ENCODE results near the gene CSF3. TPM values are rescaled to one million over a fixed set of nuclear protein-coding genes. Genes with fewer than 3 reads are reported as not detected.
"Not testable (repeated sequence)": the region's sequence is repeated elsewhere in the genome, so short reads cannot be mapped to it uniquely, and the experiment has no call there.

Gene CSF3
- total RNA-seq, 1 experiment from 2014 or later = 4.0 TPM

DNA sequence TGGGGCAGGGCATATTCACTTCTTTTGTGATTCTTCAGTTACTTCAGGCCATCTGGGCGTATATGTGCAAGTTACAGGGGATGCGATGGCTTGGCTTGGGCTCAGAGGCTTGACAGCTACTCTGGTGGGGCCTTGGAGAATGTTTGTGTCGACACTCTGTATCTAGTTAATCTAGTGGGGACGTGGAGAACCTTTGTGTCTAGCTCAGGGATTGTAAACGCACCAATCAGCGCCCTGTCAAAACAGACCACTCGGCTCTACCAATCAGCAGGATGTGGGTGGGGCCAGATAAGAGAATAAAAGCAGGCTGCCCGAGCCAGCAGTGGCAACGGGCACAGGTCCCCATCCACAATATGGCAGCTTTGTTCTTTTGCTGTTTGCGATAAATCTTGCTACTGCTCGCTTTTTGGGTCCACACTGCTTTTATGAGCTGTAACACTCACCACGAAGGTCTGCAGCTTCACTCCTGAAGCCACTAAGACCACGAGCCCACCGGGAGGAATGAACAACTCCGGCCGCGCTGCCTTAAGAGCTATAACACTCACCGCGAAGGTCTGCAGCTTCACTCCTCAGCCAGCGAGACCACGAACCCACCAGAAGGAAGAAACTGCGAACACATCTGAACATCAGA is 3.1 kb upstream of the CSF3 start:
- H3K36me3 ChIP-seq (ENCODE audit: low read depth, low read length); intact Hi-C loops (cut with micrococcal nuclease); H3K27ac ChIP-seq (ENCODE audit: low read length); H3K4me3 ChIP-seq (ENCODE audit: low read length); H3K4me2 ChIP-seq (ENCODE audit: low read length); H3F3A ChIP-seq (ENCODE audit: low read length, unreplicated experiment); H3K9me3 ChIP-seq (ENCODE audit: low read length); H3K9me2 ChIP-seq (replicated peaks; ENCODE audit: low read length); H3K9ac ChIP-seq (ENCODE audit: low read length); DNase-seq; H4K20me1 ChIP-seq (ENCODE audit: low read length); ATAC-seq; BruUV-seq (replicated peaks); H3K27me3 ChIP-seq (ENCODE audit: low read length); CTCF ChIA-PET; H2AFZ ChIP-seq (ENCODE audit: low read length); H3K79me2 ChIP-seq (ENCODE audit: low read length): not testable (repeated sequence)
- POLR2A ChIA-PET (ENCODE audit: unreplicated experiment) = interaction anchor here (0.6 kb wide), 1 partner anchor 1148 kb away, joined by 20 read pairs; no protein-coding TSS in a partner anchor
- H3K4me1 ChIP-seq (ENCODE audit: insufficient read depth, low read length) = peaks cover 19% of the 10 kb centered on the region

DNA sequence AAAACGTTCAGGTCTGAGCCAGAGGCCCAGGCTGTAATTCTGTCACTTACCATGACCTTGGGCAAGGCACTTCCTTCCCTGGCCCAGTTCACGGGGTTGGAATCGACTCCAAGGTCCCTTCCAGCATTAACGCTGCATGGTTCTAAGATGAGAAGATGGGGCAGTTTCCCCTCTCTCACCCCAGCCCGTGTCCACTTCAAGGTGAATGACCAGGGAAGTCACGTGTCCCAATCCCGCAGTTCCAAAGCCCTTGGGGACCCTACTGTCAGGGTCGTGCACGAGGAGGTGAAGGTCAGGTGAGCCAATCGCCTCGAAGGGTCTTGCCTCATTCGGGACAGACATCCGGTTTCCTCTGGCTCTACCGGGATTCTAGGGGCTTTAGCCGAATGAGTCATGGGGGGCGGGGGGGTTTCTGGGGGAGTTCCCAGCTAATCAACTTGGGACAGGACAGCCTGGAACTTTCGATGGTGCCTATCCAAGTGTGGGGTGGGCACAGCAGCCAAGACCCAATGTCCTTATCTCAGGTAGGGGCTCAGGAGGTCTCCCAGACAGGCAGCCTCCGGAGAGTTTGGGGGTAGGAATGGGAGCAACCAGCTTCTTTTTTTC is 762 bp upstream of the CSF3 start:
- intact Hi-C loops (cut with micrococcal nuclease) = no loop called here
- Histone ChIP-seq H3K27me3 (ENCODE audit: low read length) (no peaks in the 10 kb centered on the region), H3K4me3 (ENCODE audit: low read length) (no peak overlapping the region), H3K9me3 (ENCODE audit: low read length) (no peaks in the 10 kb centered on the region), H3K4me1 (ENCODE audit: insufficient read depth, low read length) (peaks cover 23% of the 10 kb centered on the region), H3K36me3 (ENCODE audit: low read depth, low read length) (no peaks in the 10 kb centered on the region), H3K9ac (ENCODE audit: low read length) (peak overlapping the region; percentile 14; the same call in 1 of the 2 replicates), H3F3A (ENCODE audit: low read length, unreplicated experiment) (no peaks in the 10 kb centered on the region), H3K4me2 (ENCODE audit: low read length) (no peak overlapping the region), H3K79me2 (ENCODE audit: low read length) (no peaks in the 10 kb centered on the region), H2AFZ (ENCODE audit: low read length) (no peak overlapping the region), H3K9me2 (replicated peaks; ENCODE audit: low read length) (no peaks in the 10 kb centered on the region), H3K27ac (ENCODE audit: low read length) (no peak overlapping the region), H4K20me1 (ENCODE audit: low read length) (no peaks in the 10 kb centered on the region)
- ChIA-PET CTCF (no interaction called here), POLR2A (ENCODE audit: unreplicated experiment) (interaction anchor here (0.5 kb wide), 1 partner anchor 177 kb away, joined by 4 read pairs; no protein-coding TSS in a partner anchor)
- ATAC-seq (no peak), DNase-seq (no peak)
- TF ChIP-seq EZH2 (IDR thresholded peaks at IDR 0.05; ENCODE audit: low read length, unreplicated experiment) (no peak), EZH2phosphoT487 (IDR thresholded peaks at IDR 0.05; ENCODE audit: borderline replicate concordance, low read length) (no peak)
- TF ChIP-seq, protein P1, sequence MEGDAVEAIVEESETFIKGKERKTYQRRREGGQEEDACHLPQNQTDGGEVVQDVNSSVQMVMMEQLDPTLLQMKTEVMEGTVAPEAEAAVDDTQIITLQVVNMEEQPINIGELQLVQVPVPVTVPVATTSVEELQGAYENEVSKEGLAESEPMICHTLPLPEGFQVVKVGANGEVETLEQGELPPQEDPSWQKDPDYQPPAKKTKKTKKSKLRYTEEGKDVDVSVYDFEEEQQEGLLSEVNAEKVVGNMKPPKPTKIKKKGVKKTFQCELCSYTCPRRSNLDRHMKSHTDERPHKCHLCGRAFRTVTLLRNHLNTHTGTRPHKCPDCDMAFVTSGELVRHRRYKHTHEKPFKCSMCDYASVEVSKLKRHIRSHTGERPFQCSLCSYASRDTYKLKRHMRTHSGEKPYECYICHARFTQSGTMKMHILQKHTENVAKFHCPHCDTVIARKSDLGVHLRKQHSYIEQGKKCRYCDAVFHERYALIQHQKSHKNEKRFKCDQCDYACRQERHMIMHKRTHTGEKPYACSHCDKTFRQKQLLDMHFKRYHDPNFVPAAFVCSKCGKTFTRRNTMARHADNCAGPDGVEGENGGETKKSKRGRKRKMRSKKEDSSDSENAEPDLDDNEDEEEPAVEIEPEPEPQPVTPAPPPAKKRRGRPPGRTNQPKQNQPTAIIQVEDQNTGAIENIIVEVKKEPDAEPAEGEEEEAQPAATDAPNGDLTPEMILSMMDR (conservative IDR thresholded peaks at IDR 0.05; ENCODE audit: low read depth, low read length) = no peak
- BruUV-seq (replicated peaks) = no TSS peak

DNA sequence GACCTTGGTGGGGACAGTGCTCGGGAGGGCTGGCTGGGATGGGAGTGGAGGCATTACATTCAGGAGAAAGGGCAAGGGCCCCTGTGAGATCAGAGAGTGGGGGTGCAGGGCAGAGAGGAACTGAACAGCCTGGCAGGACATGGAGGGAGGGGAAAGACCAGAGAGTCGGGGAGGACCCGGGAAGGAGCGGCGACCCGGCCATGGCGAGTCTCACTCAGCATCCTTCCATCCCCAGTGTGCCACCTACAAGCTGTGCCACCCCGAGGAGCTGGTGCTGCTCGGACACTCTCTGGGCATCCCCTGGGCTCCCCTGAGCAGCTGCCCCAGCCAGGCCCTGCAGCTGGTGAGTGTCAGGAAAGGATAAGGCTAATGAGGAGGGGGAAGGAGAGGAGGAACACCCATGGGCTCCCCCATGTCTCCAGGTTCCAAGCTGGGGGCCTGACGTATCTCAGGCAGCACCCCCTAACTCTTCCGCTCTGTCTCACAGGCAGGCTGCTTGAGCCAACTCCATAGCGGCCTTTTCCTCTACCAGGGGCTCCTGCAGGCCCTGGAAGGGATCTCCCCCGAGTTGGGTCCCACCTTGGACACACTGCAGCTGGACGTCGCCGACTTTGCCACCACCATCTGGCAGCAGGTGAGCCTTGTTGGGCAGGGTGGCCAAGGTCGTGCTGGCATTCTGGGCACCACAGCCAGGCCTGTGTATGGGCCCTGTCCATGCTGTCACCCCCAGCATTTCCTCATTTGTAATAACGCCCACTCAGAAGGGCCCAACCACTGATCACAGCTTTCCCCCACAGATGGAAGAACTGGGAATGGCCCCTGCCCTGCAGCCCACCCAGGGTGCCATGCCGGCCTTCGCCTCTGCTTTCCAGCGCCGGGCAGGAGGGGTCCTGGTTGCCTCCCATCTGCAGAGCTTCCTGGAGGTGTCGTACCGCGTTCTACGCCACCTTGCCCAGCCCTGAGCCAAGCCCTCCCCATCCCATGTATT is 1.1 kb downstream of the CSF3 start:
- H3K36me3 ChIP-seq (ENCODE audit: low read depth, low read length) = 0 out of 2 replicates have a peak, but pooled peaks cover 4% of the 10 kb centered on the region
- CTCF ChIA-PET = interaction anchor here (0.8 kb wide), 1 partner anchor 10 kb away, joined by 3 read pairs; no protein-coding TSS in a partner anchor
- H3K4me1 ChIP-seq (ENCODE audit: insufficient read depth, low read length) = peaks cover 36% of the 10 kb centered on the region
- H3K27me3 ChIP-seq (ENCODE audit: low read length) = no peaks in the 10 kb centered on the region
- no peaks in the 10 kb centered on the region for H4K20me1 ChIP-seq (ENCODE audit: low read length)
- H2AFZ ChIP-seq (ENCODE audit: low read length) = no peak overlapping the region
- no peak overlapping the region for H3K4me2 ChIP-seq (ENCODE audit: low read length)
- H3K9me2 ChIP-seq (replicated peaks; ENCODE audit: low read length) = no peaks in the 10 kb centered on the region
- H3K4me3 ChIP-seq (ENCODE audit: low read length) = no peak overlapping the region
- no peak overlapping the region for H3K27ac ChIP-seq (ENCODE audit: low read length)
- H3K79me2 ChIP-seq (ENCODE audit: low read length) = no peaks in the 10 kb centered on the region
- 0 out of 2 replicates have a peak overlapping the region, but pooled peaks have one; percentile 15 for H3K9ac ChIP-seq (ENCODE audit: low read length)
- POLR2A ChIA-PET (ENCODE audit: unreplicated experiment) = no interaction called here
- no peaks in the 10 kb centered on the region for H3F3A ChIP-seq (ENCODE audit: low read length, unreplicated experiment)
- no TSS peak for BruUV-seq (replicated peaks)
- no peak for ATAC-seq
- intact Hi-C loops (cut with micrococcal nuclease) = no loop called here
- TF ChIP-seq EZH2phosphoT487 (IDR thresholded peaks at IDR 0.05; ENCODE audit: borderline replicate concordance, low read length) = no peak
- TF ChIP-seq, protein P1 (conservative IDR thresholded peaks at IDR 0.05; ENCODE audit: low read depth, low read length) = no peak
- TF ChIP-seq EZH2 (IDR thresholded peaks at IDR 0.05; ENCODE audit: low read length, unreplicated experiment) = no peak
- no peak for DNase-seq
- no peaks in the 10 kb centered on the region for H3K9me3 ChIP-seq (ENCODE audit: low read length)

Measured in PC-3 (cell line).